GM12878 (cell line): ENCODE results near the gene SACS. TPM values are rescaled to one million over a fixed set of nuclear protein-coding genes. Genes with fewer than 3 reads are reported as not detected.
A peak's percentile ranks its signal among the peaks of the same experiment; 100 is the strongest.

Source experiments
- ATAC-seq: fragments of 200-7000 bp; cut with Tn5 transposase; 3 replicates; pipeline ENCODE4 v1.9.1; 2020; ENCODE audit warnings: mild to moderate bottlenecking, moderate library complexity
- BruUV-seq: library from RNA; stranded (reverse); fragments of 400-500 nt; replicated peaks from 2 replicates; lab custom pipeline; 2021; lab: Mats Ljungman, UMichigan
- CTCF ChIA-PET: fragments of 300-600 bp; sonication (Branson Sonifier 250); formaldehyde crosslinking; extraction: SDS; loops from one replicate; lab custom pipeline; 2021; ENCODE audit warnings: inconsistent platforms; lab: Yijun Ruan, JAX
- POLR2A ChIA-PET: fragments of 350-600 bp; formaldehyde crosslinking; extraction: SDS; loops from one replicate; lab custom pipeline; 2021; ENCODE audit warnings: inconsistent platforms; lab: Charles Lee
- RAD21 ChIA-PET: fragments of 300-600 bp; sonication (Branson Sonifier 250); formaldehyde crosslinking; loops from one replicate; lab custom pipeline; 2023; ENCODE audit warnings: antibody characterized with exemption; ENCODE audit not compliant: unreplicated experiment; lab: Charles Lee
- SMC1A ChIA-PET: fragments of 300-600 bp; sonication (Branson Sonifier 250); formaldehyde crosslinking; loops from one replicate; lab custom pipeline; 2023; ENCODE audit not compliant: unreplicated experiment, uncharacterized antibody; lab: Charles Lee
- DNase-seq: peaks from one replicate; pipeline ENCODE4 v3.0.0-alpha.2; 2011; ENCODE audit warnings: low read depth, low spot score
- FAIRE-seq: peaks from 3 replicates; lab custom pipeline; 2011; peaks lifted over from hg19 to GRCh38; lab: Jason Lieb, UNC
- H2AFZ ChIP-seq: 2 replicates; pipeline ENCODE4 v1.6.0; 2011; ENCODE audit warnings: low read depth, low read length, control low read depth; ENCODE audit not compliant: control insufficient read depth
- H3K27ac ChIP-seq: 2 replicates; pipeline ENCODE4 v1.5.1; 2011; ENCODE audit warnings: control low read depth; ENCODE audit not compliant: control insufficient read depth, insufficient read depth
- H3K27me3 ChIP-seq, 2 experiments: replicated peaks in 1 of 2; 2 replicates each; pipeline versions ENCODE4 v1.6.0 to v1.6.1; 2011; ENCODE audit warnings: low read length in 1 of 2; ENCODE audit not compliant: control insufficient read depth in 2 of 2, insufficient read depth in 2 of 2
- H3K36me3 ChIP-seq, 2 experiments: 2 replicates each; pipeline ENCODE4 v1.5.1; 2011; ENCODE audit warnings: low read length in 1 of 2; ENCODE audit not compliant: control insufficient read depth in 2 of 2, insufficient read depth in 2 of 2
- H3K4me1 ChIP-seq: 2 replicates; pipeline ENCODE4 v1.6.1; 2011; ENCODE audit warnings: mild to moderate bottlenecking, low read length, moderate library complexity, mixed read lengths; ENCODE audit not compliant: control insufficient read depth, insufficient read depth
- H3K4me2 ChIP-seq: 2 replicates; pipeline ENCODE4 v1.6.0; 2011; ENCODE audit warnings: control low read depth; ENCODE audit not compliant: control insufficient read depth, insufficient read depth
- H3K4me3 ChIP-seq: fragments of 200-600 bp; sonication (generic); 2 replicates; pipeline ENCODE4 v1.5.1; 2016
- H3K79me2 ChIP-seq: 2 replicates; pipeline ENCODE4 v1.6.0; 2011; ENCODE audit warnings: low read length; ENCODE audit not compliant: control insufficient read depth, insufficient read depth
- H3K9ac ChIP-seq: 2 replicates; pipeline ENCODE4 v1.8.0; 2011; ENCODE audit warnings: low read length, control low read depth, mixed read lengths; ENCODE audit not compliant: control insufficient read depth, insufficient read depth
- H3K9me3 ChIP-seq: replicated peaks from 3 replicates; pipeline ENCODE4 v1.5.1; 2011; ENCODE audit warnings: mild to moderate bottlenecking, low read length; ENCODE audit not compliant: control insufficient read depth, insufficient read depth
- H4K20me1 ChIP-seq: 2 replicates; pipeline ENCODE4 v1.6.0; 2011; ENCODE audit not compliant: control insufficient read depth, insufficient read depth
- CHD1 ChIP-seq: IDR thresholded peaks from 2 replicates; pipeline ENCODE4 v1.6.1; 2012; ENCODE audit warnings: low read depth, low read length, improper control_type of control experiment
- DPF2 ChIP-seq: fragments of 450-650 bp; IDR thresholded peaks from 2 replicates; pipeline ENCODE4 v1.6.1; 2017; ENCODE audit warnings: mild to moderate bottlenecking
- GATAD2B ChIP-seq: fragments of 450-650 bp; conservative IDR thresholded peaks from 2 replicates; pipeline ENCODE4 v1.6.1; 2017; ENCODE audit warnings: low read depth, mild to moderate bottlenecking, moderate library complexity
- NR2F1 ChIP-seq: fragments of 450-650 bp; conservative IDR thresholded peaks from 2 replicates; pipeline ENCODE4 v1.6.1; 2017; ENCODE audit warnings: mild to moderate bottlenecking
- POLR2AphosphoS2 ChIP-seq: IDR thresholded peaks from 2 replicates; pipeline ENCODE4 v1.6.1; 2011; ENCODE audit warnings: low read depth, mild to moderate bottlenecking, low read length, improper control_type of control experiment, moderate library complexity
- RAD51 ChIP-seq: fragments of 450-650 bp; IDR thresholded peaks from 2 replicates; pipeline ENCODE4 v1.6.1; 2016; ENCODE audit warnings: moderate library complexity, mild to moderate bottlenecking, inconsistent platforms
- RFX5 ChIP-seq: IDR thresholded peaks from 2 replicates; pipeline ENCODE4 v1.6.1; 2011; ENCODE audit warnings: low read depth, low read length, improper control_type of control experiment
- USF1 ChIP-seq: IDR thresholded peaks from 2 replicates; pipeline ENCODE4 v1.6.1; 2011; ENCODE audit warnings: borderline replicate concordance, low read depth, mild to moderate bottlenecking, moderate library complexity, mixed read lengths, low read length; ENCODE audit not compliant: insufficient read depth; ENCODE audit errors: extremely low read length
- WRNIP1 ChIP-seq: IDR thresholded peaks from 2 replicates; pipeline ENCODE4 v1.6.1; 2011; ENCODE audit warnings: low read depth, low read length, improper control_type of control experiment, borderline replicate concordance
- ZBTB40 ChIP-seq: fragments of 450-650 bp; IDR thresholded peaks from 2 replicates; pipeline ENCODE4 v1.6.1; 2016; ENCODE audit warnings: mild to moderate bottlenecking, moderate library complexity, borderline replicate concordance
- ZNF622 ChIP-seq: fragments of 450-650 bp; IDR thresholded peaks from 2 replicates; pipeline ENCODE4 v1.6.1; 2017; ENCODE audit warnings: mild to moderate bottlenecking, inconsistent platforms
- ZSCAN29 ChIP-seq: fragments of 450-650 bp; IDR thresholded peaks from 2 replicates; pipeline ENCODE4 v1.6.1; 2017; ENCODE audit warnings: mild to moderate bottlenecking, moderate library complexity
- ZZZ3 ChIP-seq: IDR thresholded peaks from 2 replicates; pipeline ENCODE4 v1.6.1; 2011; ENCODE audit warnings: low read depth; ENCODE audit not compliant: control insufficient read depth, insufficient read length
- WGBS: methylation state at CpG from one replicate; pipeline ENCODE4 v1.1.6; 2016; ENCODE audit warnings: low lambda C conversion rate; ENCODE audit not compliant: insufficient replicate concordance, insufficient coverage; ENCODE audit errors: missing lambda C conversion rate; 5-methylcytosine and 5-hydroxymethylcytosine counted together
- in situ Hi-C: fragments of 300-500 bp; cut with MboI; formaldehyde crosslinking; loops from 9 replicates; pipeline ENCODE4 v1.14.3; 2018; ENCODE audit warnings: mixed read lengths
- intact Hi-C: fragments of 100-400 bp; cut with micrococcal nuclease; formaldehyde crosslinking; loops from one replicate; pipeline ENCODE4 v1.14.2; 2022; ENCODE audit not compliant: unreplicated experiment
- polyA plus RNA-seq, 11 experiments: library from polyadenylated mRNA; depleted of rRNA in 4 of 11; unstranded in 6 of 11; stranded (reverse) in 5 of 11; fragments of >200 nt; fragmentation: Nextera tagmentation in 4 of 11; fragmentation: Illumina TruSeq in 1 of 11; extraction: Ambion mirVana in 4 of 11; extraction: Trizol in 1 of 11; gene quantifications; 1 replicate in 1 of 11; 2 replicates in 10 of 11; pipeline versions ENCODE4 v1.2.1 to v1.2.3, GENCODE V29; 2011 to 2016; ENCODE audit warnings: inconsistent platforms in 2 of 11, missing spikeins in 2 of 11, low read depth in 1 of 11
- total RNA-seq, 4 experiments: library from RNA; depleted of rRNA in 3 of 4; stranded (reverse); fragments of >200 nt in 3 of 4; fragmentation: Illumina TruSeq in 1 of 4; extraction: Trizol in 1 of 4; gene quantifications; 2 replicates each; pipeline versions ENCODE4 v1.2.1 to v1.2.3, GENCODE V29; 2013 to 2021

Gene SACS
- total and polyA plus RNA-seq, 10 of the 15 experiments (the other 5 are each of a cell fraction or from before 2014, with no cell fraction given) = 9.9 to 74.9 (median 22.1) TPM

- TF ChIP-seq ZBTB40 = no peak
- TF ChIP-seq NR2F1 = no peak
- no peak for TF ChIP-seq ZNF622
- TF ChIP-seq GATAD2B = no peak
- no peak for TF ChIP-seq RAD51
- no peak for TF ChIP-seq WRNIP1
- no peak for TF ChIP-seq ZSCAN29
- TF ChIP-seq DPF2 = no peak
- TF ChIP-seq CHD1 = no peak
- no peak for TF ChIP-seq POLR2AphosphoS2
Observed at GRCh38 chr13:23461544-23461943, 28.0 kb upstream of the SACS start (continued).

- peak overlapping the region; percentile 51 for H3K27ac ChIP-seq
- no peak for ATAC-seq
- POLR2A ChIA-PET = no interaction called here
- FAIRE-seq = no peak
- SMC1A ChIA-PET = no interaction called here
- no peak for DNase-seq
- no peak overlapping the region for H2AFZ ChIP-seq
- intact Hi-C loops = loop anchor here (5.0 to 10.0 kb wide), 2 partner anchors 84 to 764 kb away; no protein-coding TSS in a partner anchor
- no peaks in the 10 kb centered on the region for H3K27me3 ChIP-seq
- TF ChIP-seq USF1 (peak; percentile 46), RFX5 (no peak), ZZZ3 (no peak)
- no peak overlapping the region for H3K9ac ChIP-seq
- CTCF ChIA-PET = no interaction called here
- no peaks in the 10 kb centered on the region for H4K20me1 ChIP-seq
- in situ Hi-C loops = no loop called here
- H3K4me3 ChIP-seq = no peak overlapping the region
- BruUV-seq = no TSS peak
- RAD21 ChIA-PET = no interaction called here
- peaks cover 3% of the 10 kb centered on the region for H3K9me3 ChIP-seq
- no peaks in the 10 kb centered on the region for H3K36me3 ChIP-seq
- peak overlapping the region; percentile 61 for H3K4me2 ChIP-seq
- WGBS = 87% methylated on average over 5 of the region's 5 CpGs
- peaks cover 37% of the 10 kb centered on the region for H3K4me1 ChIP-seq
- H3K79me2 ChIP-seq = no peaks in the 10 kb centered on the region
Observed at GRCh38 chr13:23460921-23461320, 27.4 kb upstream of the SACS start.
